Activated CD8-positive, alpha-beta T cell treated with anti-CD3 and anti-CD28 coated beads for 36 hours (primary cell): ENCODE results near the gene MRPL42. TPM values are rescaled to one million over a fixed set of nuclear protein-coding genes. Genes with fewer than 3 reads are reported as not detected.
A peak's percentile ranks its signal among the peaks of the same experiment; 100 is the strongest.

Experiments used
- ATAC-seq: fragments of 200-7000 bp; cut with Tn5 transposase; one replicate; pipeline ENCODE4 v1.10.0; 2021; ENCODE audit warnings: mild to moderate bottlenecking, moderate library complexity
- CTCF ChIA-PET: fragments of 350-600 bp; sonication (Branson Sonifier 250); formaldehyde crosslinking; loops from one replicate; lab custom pipeline; 2021; ENCODE audit warnings: antibody characterized with exemption; lab: Charles Lee
- POLR2A ChIA-PET: fragments of 350-600 bp; sonication (Branson Sonifier 250); formaldehyde crosslinking; loops from one replicate; lab custom pipeline; 2021; ENCODE audit warnings: antibody characterized with exemption; lab: Charles Lee
- DNase-seq: peaks from one replicate; pipeline ENCODE4 v3.0.0-alpha.2; 2020
- H3K27ac Mint-ChIP-seq: one replicate; pipeline ENCODE4 v1.8.0; 2021; ENCODE audit warnings: mild to moderate bottlenecking, mixed read lengths
- H3K27me3 Mint-ChIP-seq: one replicate; pipeline ENCODE4 v1.8.0; 2021; ENCODE audit warnings: mixed read lengths
- H3K36me3 Mint-ChIP-seq: one replicate; pipeline ENCODE4 v1.8.0; 2021; ENCODE audit warnings: low read depth, mixed read lengths
- H3K4me1 Mint-ChIP-seq: one replicate; pipeline ENCODE4 v1.8.0; 2021; ENCODE audit warnings: low read depth, mixed read lengths
- H3K4me3 Mint-ChIP-seq: one replicate; pipeline ENCODE4 v1.8.0; 2021; ENCODE audit warnings: mild to moderate bottlenecking, moderate library complexity, mixed read lengths
- H3K9me3 Mint-ChIP-seq: one replicate; pipeline ENCODE4 v1.8.0; 2021; ENCODE audit warnings: mixed read lengths
- intact Hi-C: fragments of 100-400 bp; cut with micrococcal nuclease; formaldehyde crosslinking; loops from one replicate; pipeline ENCODE4 v1.10.0; 2022
- total RNA-seq, 2 experiments: library from RNA; stranded (reverse); gene quantifications; one replicate each; pipeline ENCODE4 v1.2.3, GENCODE V29; 2021
- TF ChIP-seq, protein P1 (sequence below): fragments of 200-600 bp; IDR thresholded peaks from one replicate; pipeline ENCODE4 v1.8.0; 2022; ENCODE audit warnings: antibody characterized with exemption, mild to moderate bottlenecking

Gene MRPL42
- total RNA-seq, 2 experiments from 2014 or later, result 85.6 to 87.6 TPM

- H3K27ac Mint-ChIP-seq, result no peak overlapping the region
- intact Hi-C loops, result loop anchor here (2.0 to 5.0 kb wide), 2 partner anchors 69 to 600 kb away; partner anchors contain the start of gene SOCS2
- TF ChIP-seq, protein P1, sequence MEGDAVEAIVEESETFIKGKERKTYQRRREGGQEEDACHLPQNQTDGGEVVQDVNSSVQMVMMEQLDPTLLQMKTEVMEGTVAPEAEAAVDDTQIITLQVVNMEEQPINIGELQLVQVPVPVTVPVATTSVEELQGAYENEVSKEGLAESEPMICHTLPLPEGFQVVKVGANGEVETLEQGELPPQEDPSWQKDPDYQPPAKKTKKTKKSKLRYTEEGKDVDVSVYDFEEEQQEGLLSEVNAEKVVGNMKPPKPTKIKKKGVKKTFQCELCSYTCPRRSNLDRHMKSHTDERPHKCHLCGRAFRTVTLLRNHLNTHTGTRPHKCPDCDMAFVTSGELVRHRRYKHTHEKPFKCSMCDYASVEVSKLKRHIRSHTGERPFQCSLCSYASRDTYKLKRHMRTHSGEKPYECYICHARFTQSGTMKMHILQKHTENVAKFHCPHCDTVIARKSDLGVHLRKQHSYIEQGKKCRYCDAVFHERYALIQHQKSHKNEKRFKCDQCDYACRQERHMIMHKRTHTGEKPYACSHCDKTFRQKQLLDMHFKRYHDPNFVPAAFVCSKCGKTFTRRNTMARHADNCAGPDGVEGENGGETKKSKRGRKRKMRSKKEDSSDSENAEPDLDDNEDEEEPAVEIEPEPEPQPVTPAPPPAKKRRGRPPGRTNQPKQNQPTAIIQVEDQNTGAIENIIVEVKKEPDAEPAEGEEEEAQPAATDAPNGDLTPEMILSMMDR, result peak; percentile 87
- ATAC-seq (peak; percentile 34), DNase-seq (peak; percentile 72)
- no peaks in the 10 kb centered on the region for H3K9me3 Mint-ChIP-seq
- no peaks in the 10 kb centered on the region for H3K27me3 Mint-ChIP-seq
- peaks cover 12% of the 10 kb centered on the region for H3K4me1 Mint-ChIP-seq
- H3K36me3 Mint-ChIP-seq, result peaks cover 8% of the 10 kb centered on the region
- H3K4me3 Mint-ChIP-seq, result no peak overlapping the region
- POLR2A ChIA-PET, result interaction anchor here (1.0 to 1.5 kb wide), 2 partner anchors 598 to 600 kb away, joined by 4 to 7 read pairs; no protein-coding TSS in a partner anchor
- CTCF ChIA-PET, result interaction anchor here (0.6 to 8.0 kb wide), 59 partner anchors 9 to 632 kb away, joined by 3 to 188 read pairs (median 5); partner anchors contain the start of genes MRPL42, SOCS2 and UBE2N
These were observed 35.7 kb downstream of the MRPL42 start for GRCh38 chr12:93502802-93503623.

DNA sequence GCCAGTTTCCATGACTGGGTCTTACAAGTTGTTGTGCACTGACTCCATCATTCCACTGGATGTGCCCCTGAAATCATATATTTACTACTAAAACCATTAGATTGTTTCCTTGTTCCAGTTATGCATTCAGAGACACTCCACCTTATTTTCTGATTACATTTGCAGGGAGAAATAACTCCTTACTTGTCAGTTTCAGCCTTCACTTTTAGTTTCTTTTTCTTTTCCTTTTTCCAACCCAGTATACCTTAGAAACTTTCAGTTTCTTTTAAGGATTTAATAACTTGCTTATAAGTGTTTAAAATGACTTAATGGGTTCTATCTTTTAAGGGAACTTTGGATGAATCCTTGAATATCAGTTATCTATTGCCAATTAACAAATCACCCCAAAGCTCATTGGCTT lies 39.9 kb downstream of the MRPL42 start:
- ChIA-PET CTCF (interaction anchor here (8.0 kb wide), 1 partner anchor 595 kb away, joined by 188 read pairs; no protein-coding TSS in a partner anchor), POLR2A (no interaction called here)
- Mint-ChIP-seq H3K9me3 (no peaks in the 10 kb centered on the region), H3K36me3 (peaks cover 8% of the 10 kb centered on the region), H3K4me1 (peaks cover 12% of the 10 kb centered on the region), H3K4me3 (no peak overlapping the region), H3K27ac (peak overlapping the region; percentile 25), H3K27me3 (no peaks in the 10 kb centered on the region)
- intact Hi-C loops, result no loop called here
- DNase-seq (no peak), ATAC-seq (no peak)
- TF ChIP-seq, protein P1, result no peak

- Mint-ChIP-seq H3K4me1 (peaks cover 12% of the 10 kb centered on the region), H3K27me3 (no peaks in the 10 kb centered on the region), H3K36me3 (peaks cover 4% of the 10 kb centered on the region), H3K4me3 (no peak overlapping the region), H3K27ac (no peak overlapping the region), H3K9me3 (no peaks in the 10 kb centered on the region)
- ATAC-seq, result no peak
- no peak for DNase-seq
- intact Hi-C loops, result no loop called here
- ChIA-PET CTCF (interaction anchor here (1.0 to 8.0 kb wide), 4 partner anchors 522 to 614 kb away, joined by 3 to 188 read pairs (median 4); no protein-coding TSS in a partner anchor), POLR2A (no interaction called here)
- TF ChIP-seq, protein P1, result no peak
These were observed 42.2 kb downstream of the MRPL42 start for GRCh38 chr12:93509506-93509905.

GRCh38 chr12:93514853-93515252 lies 47.5 kb downstream of the MRPL42 start:
- DNase-seq (no peak), ATAC-seq (no peak)
- Mint-ChIP-seq H3K4me1 (no peaks in the 10 kb centered on the region), H3K4me3 (no peak overlapping the region), H3K27ac (no peak overlapping the region), H3K27me3 (no peaks in the 10 kb centered on the region), H3K36me3 (no peaks in the 10 kb centered on the region), H3K9me3 (no peaks in the 10 kb centered on the region)
- ChIA-PET CTCF (interaction anchor here (2.0 to 9.0 kb wide), 2 partner anchors 13 to 587 kb away, joined by 9 to 53 read pairs; no protein-coding TSS in a partner anchor), POLR2A (interaction anchor here (1.5 kb wide), 1 partner anchor 9 kb away, joined by 3 read pairs; no protein-coding TSS in a partner anchor)
- intact Hi-C loops, result no loop called here
- TF ChIP-seq, protein P1, result no peak
